Measurements from ENCODE around the gene MFGE8.

MFGE8 gene

GRCh38 chr15:88878720-88879184, 34.4 kb downstream of the MFGE8 start:
- Histone ChIP-seq H3K27ac (no peak overlapping the region), H3K27me3 (no peaks in the 10 kb centered on the region), H3K36me3 (no peaks in the 10 kb centered on the region), H3K4me1 (ENCODE audit: control insufficient read depth in 1 of 2, insufficient read depth in 1 of 2, low read depth in 1 of 2, low read length in 1 of 2) (no peaks in the 10 kb centered on the region), H3K9me3 (no peaks in the 10 kb centered on the region), H3K4me3 (ENCODE audit: low read depth in 1 of 2, low read length in 1 of 2) (no peak overlapping the region)
- TF ChIP-seq CTCF (IDR thresholded peaks at IDR 0.05), result no peak

- no peak overlapping the region for H3K4me3 ChIP-seq (ENCODE audit: low read depth in 1 of 2, low read length in 1 of 2)
- H3K4me1 ChIP-seq (ENCODE audit: control insufficient read depth in 1 of 2, insufficient read depth in 1 of 2, low read depth in 1 of 2, low read length in 1 of 2), result no peaks in the 10 kb centered on the region
- TF ChIP-seq CTCF (IDR thresholded peaks at IDR 0.05), result no peak
- H3K27me3 ChIP-seq, result peaks cover under 1% of the 10 kb centered on the region
- H3K9me3 ChIP-seq, result no peaks in the 10 kb centered on the region
- no peak overlapping the region for H3K27ac ChIP-seq
- H3K36me3 ChIP-seq, result no peaks in the 10 kb centered on the region
These were observed 35.3 kb downstream of the MFGE8 start for GRCh38 chr15:88877906-88878305.

- Histone ChIP-seq H3K4me1 (ENCODE audit: control insufficient read depth in 1 of 2, insufficient read depth in 1 of 2, low read depth in 1 of 2, low read length in 1 of 2) (no peaks in the 10 kb centered on the region), H3K27me3 (peaks cover 3% of the 10 kb centered on the region), H3K27ac (no peak overlapping the region), H3K4me3 (ENCODE audit: low read depth in 1 of 2, low read length in 1 of 2) (no peak overlapping the region), H3K36me3 (no peaks in the 10 kb centered on the region), H3K9me3 (no peaks in the 10 kb centered on the region)
- TF ChIP-seq CTCF (IDR thresholded peaks at IDR 0.05), result no peak
These were observed 35.8 kb downstream of the MFGE8 start for GRCh38 chr15:88877415-88877814.

GRCh38 chr15:88876573-88876972, 36.6 kb downstream of the MFGE8 start:
- Histone ChIP-seq H3K27me3 (peaks cover 9% of the 10 kb centered on the region), H3K27ac (no peak overlapping the region), H3K36me3 (no peaks in the 10 kb centered on the region), H3K9me3 (no peaks in the 10 kb centered on the region), H3K4me3 (ENCODE audit: low read depth in 1 of 2, low read length in 1 of 2) (no peak overlapping the region), H3K4me1 (ENCODE audit: control insufficient read depth in 1 of 2, insufficient read depth in 1 of 2, low read depth in 1 of 2, low read length in 1 of 2) (no peaks in the 10 kb centered on the region)
- TF ChIP-seq CTCF (IDR thresholded peaks at IDR 0.05), result no peak

- Histone ChIP-seq H3K9me3 (no peaks in the 10 kb centered on the region), H3K4me1 (ENCODE audit: control insufficient read depth in 1 of 2, insufficient read depth in 1 of 2, low read depth in 1 of 2, low read length in 1 of 2) (no peaks in the 10 kb centered on the region), H3K4me3 (ENCODE audit: low read depth in 1 of 2, low read length in 1 of 2) (no peak overlapping the region), H3K36me3 (no peaks in the 10 kb centered on the region), H3K27ac (no peak overlapping the region), H3K27me3 (peaks cover 9% of the 10 kb centered on the region)
- TF ChIP-seq CTCF (IDR thresholded peaks at IDR 0.05), result no peak
These were observed 38.5 kb downstream of the MFGE8 start for GRCh38 chr15:88874684-88875083.

- no peaks in the 10 kb centered on the region for H3K36me3 ChIP-seq
- no peaks in the 10 kb centered on the region for H3K9me3 ChIP-seq
- no peak for TF ChIP-seq CTCF (IDR thresholded peaks at IDR 0.05)
- no peak overlapping the region for H3K27ac ChIP-seq
- peaks cover 9% of the 10 kb centered on the region for H3K27me3 ChIP-seq
- no peaks in the 10 kb centered on the region for H3K4me1 ChIP-seq (ENCODE audit: control insufficient read depth in 1 of 2, insufficient read depth in 1 of 2, low read depth in 1 of 2, low read length in 1 of 2)
- no peak overlapping the region for H3K4me3 ChIP-seq (ENCODE audit: low read depth in 1 of 2, low read length in 1 of 2)
These were observed 38.9 kb downstream of the MFGE8 start for GRCh38 chr15:88874275-88874674.

All from neutrophil (primary cell).